GM21381 (cell line): Measurements from ENCODE around the gene SORCS2.

Source experiments
- ATAC-seq: cut with Tn5 transposase; IDR thresholded peaks from one replicate; pipeline ENCODE4 v1.9.1; 2021; ENCODE audit warnings: mild to moderate bottlenecking, moderate library complexity; ENCODE audit not compliant: unreplicated experiment

SORCS2 gene

DNA sequence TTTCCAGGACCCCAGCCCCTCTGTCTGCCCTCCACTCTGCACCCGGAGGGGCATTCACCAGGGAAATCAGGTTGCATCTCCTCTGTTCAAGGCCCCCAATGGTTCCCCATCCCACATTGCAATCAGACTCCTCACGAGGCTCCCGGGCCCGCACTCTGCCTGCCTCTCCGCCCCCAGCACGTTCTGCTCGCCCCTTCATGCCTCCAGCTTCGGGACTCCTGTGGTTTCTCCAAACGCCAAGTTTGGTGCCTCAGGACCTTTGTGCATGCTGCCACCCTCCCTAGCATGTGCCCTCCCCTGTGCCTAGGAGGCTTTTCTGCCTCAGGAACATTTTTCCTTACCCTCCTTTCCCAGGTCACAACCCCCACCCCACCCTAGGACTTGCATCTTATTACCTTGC lies 426.0 kb downstream of the SORCS2 start:
- ATAC-seq = no peak

DNA sequence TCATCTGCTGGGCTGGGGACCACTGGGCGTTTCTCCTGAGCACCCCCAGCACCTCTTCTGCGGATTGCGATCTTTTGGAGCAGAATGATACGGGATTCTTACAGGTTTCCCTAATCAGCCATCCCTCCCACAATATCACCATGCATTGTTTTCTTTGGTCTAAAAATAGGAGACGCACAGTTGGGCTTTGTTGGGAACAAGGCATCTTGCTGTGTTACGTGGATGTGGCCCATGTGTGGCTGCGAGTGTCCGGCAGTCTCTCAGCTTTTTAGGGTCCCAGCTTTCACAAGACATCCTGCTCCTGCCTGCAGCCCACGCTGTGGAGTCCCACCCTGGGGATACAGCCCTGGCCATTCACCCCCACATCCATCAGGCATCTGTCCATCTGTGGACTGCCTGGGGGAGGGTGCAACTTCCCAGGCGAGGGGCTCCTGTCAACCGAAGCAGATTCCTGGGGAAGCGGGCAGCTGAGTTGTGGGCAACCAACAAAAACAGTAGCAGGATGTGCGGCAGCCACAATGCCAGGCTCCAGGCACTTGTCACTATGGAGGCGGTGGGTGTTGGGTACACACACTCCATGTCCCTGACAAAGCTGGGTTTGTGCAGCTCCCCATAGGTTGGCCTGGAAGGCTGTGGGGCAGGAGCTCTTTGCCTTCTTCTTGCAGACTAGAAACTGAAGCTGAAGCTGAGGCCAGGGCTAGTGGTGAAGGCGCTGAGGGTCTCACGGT lies 427.9 kb downstream of the SORCS2 start:
- no peak for ATAC-seq

DNA sequence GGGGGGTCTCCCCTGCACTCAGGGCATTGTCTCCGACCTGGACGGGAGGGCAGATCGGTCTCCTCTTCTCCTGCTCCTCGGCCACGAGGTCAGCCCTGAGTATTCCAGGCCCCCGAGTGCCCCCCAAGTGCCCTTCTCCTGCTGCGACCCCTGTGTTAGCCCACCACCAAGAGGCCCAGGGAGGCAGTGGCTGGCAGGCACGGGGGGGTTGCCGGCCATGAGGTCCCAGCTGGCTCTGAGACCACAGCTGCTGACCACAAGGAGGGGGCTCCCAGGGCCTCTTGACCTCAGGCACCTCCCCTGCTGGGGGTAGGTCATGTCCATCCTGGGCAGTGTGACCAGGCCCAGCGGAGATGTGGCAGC lies 428.5 kb downstream of the SORCS2 start:
- ATAC-seq = no peak

DNA sequence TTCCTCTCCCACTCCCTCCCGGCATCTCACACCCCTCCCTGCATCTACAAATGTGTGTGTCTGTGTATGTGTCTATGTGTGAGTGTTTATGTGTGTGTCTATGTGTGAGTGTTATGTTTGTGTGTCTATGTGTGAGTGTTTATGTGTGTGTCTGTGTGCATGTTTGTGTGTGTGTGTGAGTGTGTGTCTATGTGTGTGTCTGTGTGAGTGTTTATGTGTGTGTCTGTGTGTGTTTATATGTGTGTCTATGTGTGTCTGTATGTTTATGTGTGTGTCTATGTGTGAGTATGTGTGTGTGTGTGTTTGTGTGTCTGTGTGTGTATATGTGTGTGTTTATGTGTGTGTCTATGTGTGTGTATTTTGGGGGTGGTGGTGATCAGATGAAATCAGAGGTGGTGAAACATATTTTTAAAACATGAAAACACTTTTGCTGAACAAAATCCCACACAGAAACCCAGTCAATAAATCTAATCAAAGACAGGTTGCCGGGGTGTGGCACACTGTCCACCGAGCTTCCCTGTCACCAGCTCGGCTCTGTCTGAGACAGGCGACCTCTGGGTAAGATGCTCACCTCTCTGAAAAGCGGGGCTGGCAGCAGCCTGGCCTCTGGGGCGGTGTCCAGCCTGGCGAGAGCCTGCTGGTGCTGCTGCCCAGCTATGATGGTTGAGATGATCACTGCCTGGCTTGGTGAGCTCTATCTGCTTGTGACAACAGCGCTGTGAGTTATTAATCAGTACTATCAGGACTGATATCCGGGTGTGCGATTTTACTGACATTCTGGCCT lies 429.1 kb downstream of the SORCS2 start:
- ATAC-seq = no peak

DNA sequence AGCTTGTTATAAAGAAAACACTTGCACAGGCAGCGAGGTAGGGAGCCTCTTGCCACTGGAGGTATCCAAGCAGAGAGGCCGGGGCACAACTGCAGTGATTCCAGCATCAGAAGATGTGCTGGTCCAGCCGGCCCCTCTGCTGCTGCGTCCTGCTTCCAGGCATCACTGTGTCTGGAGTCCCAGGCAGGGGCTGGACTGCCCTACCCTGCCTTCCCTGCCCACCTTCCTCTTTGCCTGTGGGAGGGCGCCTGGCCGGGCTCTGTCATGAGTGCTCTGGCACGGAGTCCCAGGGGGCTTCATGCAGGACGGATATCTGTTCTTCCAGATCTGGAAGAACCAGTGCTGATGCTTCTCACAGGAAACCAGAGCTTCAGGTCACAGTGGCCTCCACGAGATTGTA lies 430.0 kb downstream of the SORCS2 start:
- no peak for ATAC-seq

DNA sequence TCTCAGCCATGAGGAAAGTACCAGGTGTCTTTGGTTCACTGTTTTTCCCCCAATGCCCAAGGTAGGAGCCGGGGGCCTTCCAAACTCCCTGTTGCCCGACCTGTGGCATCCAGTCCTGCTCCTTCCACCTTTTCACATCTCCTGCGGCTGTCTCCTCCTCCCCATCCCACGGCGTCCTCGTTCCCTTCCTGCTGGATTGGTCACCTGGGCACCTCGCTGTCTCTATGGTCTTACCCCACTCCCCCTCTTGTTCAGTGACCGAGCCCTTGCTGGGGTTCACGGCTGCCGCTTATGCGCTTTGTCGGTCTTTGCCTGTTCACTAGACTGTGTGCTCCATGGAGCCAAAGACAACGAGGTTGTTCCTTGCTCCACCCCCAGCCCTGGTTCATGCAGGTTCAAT lies 431.1 kb downstream of the SORCS2 start:
- no peak for ATAC-seq

DNA sequence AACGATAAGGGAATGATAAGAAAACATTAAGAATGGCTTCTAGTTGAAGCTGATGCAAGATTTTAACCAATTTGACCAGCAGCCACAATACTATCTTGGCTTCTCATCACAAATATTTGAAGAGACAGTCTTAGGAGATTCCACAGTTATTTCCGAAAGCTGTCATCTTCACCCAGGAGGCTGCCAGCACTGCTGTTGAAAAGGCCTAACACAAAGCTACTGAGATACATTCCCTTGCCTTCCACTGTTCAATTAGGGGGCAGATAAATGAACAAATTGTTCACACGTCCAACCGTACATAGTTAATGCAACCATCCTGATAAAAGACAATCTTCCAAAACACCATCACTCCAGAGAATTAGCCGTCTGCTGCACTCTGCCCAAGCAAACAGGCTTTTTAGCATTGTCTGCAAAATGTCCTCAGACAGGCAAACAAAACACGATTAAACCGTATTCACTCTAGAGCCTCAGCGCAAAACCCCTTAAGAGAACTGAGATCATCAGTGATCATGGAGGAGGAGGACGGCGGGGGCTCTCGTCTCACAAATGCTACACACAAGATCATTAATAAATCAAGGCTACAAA lies 432.1 kb downstream of the SORCS2 start:
- ATAC-seq = no peak

DNA sequence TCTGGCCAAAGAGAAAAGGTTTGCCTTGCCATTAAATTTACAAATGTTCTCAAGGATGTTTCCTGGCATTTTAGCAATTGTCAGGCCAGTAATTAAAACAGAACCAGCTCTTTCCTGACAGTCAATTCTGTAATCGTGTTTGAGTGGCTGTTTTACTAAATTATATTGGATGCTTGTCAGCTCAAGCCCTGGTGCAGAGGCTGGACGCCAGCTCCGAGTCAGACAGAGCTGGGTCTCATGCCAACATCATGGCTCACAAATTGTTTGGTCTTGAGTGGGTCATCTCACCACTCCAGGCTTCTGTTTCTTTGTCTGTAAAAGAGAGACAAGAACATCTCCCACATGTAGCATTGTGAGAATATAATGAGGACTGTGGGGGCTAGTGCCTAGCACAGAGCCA lies 432.7 kb downstream of the SORCS2 start:
- no peak for ATAC-seq

DNA sequence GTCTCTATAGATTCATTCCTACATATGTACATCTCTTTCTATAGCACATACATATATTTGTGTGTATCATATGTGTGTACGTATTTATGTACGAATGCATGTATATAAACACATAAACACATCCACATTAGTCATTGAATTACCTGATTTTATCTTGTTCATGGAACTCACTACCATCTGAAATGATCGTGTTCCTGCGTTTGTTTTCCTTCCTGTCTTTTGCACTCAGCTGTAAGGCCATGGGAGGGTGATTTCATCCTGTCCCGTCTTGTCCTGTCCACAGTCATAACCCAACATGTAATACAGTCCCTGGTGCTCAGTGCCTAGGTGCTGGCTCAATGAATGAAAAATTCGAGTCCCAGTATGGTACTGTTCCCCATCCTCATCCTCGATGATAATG lies 434.2 kb downstream of the SORCS2 start:
- ATAC-seq = no peak

DNA sequence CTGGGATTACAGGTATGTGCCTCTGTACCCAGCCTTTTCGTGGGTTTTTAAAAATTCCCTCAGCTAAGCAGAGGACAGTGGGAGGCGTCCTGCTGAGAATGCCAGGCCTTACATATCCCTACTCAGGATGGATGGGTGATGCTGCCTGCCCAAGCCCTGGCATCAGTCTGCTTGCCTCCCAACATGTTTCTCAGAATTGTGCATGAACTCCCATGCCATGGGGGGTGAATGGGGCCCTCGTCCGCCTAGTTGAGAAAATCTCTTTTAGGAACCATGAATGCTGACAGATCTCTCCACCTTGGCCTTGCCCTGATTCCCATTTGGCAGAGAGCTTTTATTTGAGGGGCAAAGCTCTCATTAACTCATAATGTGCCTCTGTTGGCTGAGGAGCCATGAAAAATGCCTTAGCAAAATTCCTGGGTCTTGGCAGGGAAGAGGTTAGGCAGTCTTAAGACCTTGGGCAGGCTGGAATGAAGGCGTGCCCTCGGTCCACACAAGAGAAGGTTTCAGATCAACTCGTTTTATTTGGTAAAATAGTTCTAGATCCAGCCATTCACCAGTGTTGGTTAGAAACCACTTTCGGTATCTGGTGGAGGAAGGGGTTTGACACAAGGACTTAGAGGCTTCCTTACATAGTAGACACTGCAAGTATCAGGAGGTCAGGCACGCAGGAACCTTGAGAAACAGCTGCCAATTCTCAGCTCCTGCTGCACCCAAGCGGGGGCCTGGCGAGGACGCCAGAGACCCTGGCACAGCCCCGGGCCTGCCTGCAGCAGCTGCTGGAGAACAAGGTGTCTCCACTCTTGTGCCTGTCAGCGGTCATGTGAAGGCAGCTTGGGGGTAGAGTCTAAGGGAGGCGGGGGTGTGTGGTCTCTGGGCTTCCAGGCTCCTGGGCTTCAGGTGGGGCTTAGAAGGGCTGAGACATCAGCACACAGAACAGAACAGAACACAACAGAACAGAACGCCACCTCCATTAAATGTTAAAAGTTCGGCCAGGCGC lies 435.2 kb downstream of the SORCS2 start:
- ATAC-seq = no peak

DNA sequence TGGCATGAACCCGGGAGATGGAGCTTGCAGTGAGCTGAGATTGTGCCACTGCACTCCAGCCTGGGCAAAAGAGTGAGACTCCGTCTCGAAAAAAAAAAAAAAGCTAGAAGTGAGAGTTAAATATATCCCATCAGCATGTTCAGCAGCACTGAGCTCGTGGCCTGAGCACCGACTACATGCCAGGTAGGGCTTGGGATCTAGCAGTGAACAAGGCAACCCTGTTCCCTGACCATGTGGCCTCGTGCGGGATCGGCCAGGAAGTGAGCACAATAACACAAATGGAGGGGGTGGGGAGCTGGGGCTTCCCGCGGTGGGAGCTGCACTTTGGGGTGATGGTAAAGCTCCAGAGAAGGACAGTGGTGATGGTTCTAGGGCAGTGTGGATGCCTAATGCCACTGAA lies 436.1 kb downstream of the SORCS2 start:
- ATAC-seq = no peak

DNA sequence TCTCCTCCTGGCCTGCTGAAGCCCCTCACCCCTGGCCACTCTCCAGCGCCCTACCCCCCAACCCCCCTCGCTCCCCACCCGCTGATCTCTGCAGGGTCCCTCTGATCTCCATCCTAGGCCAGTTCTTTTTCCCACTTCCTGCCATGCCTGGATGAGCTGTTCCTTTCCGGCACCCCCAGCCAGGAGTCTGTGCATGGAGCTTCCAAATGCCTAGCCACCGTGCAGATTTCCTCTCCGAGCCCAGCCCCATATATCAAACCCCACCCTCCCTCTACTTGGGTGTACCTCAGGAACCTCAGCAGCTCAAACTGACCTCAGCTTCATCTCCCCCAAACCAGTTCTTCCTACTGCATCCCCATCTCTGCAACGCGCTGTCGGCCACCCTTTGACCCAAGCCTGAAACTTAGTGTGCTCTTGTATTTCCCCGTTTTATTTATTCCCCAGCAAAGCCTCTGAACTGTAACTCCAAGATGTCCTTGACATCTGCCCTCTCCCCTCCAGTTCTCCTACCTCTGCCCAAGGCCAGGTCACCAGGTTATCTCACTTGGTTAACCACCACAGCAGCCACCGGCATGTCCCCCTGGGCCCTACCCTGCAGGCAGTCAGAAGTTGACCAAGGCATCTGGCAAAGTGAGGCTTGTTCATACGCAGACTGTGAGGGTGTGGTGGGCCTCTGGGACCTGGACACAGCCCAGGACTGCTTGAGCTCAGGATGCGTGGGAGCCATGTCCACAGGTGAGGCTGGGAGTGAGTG lies 437.3 kb downstream of the SORCS2 start:
- no peak for ATAC-seq

DNA sequence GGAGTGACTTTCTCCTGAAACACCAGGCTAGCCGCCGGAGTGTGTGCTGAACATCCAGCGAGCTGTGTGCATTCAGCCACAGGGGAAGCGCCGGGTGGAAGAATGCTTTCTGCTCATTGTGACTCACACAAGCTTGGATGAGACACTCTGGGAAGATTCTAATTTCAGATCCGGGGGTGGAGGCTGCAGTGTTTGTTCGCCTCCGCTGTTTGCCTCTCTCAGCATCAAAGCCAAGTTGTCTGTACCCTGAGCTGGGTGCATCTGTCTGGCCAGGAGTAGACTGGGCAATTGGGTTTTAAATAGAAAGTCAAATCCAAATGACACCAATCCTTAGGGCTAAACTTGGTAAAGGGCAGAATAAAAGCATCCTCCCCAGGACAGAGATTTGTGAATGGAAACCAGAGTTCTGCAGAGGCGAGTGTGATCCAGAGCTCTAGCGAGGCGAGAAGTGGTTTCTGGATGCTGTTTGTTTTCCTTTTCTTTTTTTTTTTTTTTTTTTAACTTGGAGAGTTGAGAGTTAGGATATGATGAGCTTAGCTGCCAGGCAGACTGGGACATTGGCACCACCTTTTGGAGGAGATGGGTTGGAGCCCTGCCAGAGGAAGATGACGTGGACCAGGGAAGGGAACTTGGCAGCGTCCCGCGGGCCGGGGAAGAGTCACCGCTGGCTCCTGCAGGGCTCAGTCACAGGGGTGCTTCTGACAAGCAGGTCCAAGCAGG lies 438.4 kb downstream of the SORCS2 start:
- no peak for ATAC-seq

DNA sequence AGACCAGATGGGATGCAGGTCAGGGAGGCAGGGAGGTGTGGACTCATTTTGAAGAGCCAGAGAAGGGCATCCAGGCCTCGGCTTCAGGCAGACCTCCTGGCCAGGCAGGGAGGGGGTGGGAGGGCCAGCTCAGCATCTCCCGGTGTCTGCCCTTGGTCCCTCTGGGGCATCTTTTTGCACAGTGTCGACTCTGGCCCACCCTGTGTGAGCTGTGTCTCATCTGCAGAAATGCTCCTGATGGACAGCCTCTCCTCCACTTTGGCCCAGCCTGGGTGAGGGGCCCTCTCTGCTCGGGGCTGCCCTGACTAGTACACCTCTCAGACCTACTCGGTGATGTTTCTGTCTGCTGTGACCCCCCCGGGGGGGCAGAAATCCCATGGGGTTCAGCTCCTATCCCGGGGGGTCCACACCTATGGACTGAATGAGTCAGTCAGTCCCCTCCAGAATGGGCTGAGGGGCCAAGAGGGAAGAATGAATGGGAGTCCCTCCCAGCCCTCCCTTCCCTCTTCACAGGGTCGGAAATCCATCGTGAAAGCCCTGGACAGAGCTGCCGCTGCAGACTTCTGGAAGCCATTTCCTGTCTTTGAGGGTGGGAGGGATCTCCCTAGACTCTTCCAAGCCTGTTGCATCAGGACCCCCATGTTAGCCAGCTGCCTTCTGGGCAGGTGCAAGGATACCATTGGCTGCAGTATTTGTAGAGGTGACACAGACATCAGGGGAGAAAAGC lies 439.1 kb downstream of the SORCS2 start:
- ATAC-seq = no peak

DNA sequence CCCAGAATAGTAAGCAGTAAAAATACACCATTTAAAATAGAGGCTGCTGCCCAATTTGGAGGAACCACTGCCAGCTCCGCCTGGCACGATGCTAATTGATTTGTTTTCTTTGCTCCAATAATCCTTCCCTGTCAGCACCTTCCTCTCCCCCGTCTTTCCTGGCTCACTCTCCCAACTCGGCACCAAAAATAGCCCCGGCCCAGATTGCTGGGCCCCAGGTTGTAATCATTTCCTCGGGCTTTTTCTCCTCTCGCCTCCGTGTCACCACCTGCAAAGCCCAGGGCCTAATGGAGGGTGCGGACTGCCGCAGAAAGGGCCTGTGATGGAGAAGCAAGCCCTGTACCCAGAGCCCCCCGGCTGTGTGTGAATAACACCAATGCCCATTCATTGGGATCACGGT lies 440.0 kb downstream of the SORCS2 start:
- no peak for ATAC-seq

DNA sequence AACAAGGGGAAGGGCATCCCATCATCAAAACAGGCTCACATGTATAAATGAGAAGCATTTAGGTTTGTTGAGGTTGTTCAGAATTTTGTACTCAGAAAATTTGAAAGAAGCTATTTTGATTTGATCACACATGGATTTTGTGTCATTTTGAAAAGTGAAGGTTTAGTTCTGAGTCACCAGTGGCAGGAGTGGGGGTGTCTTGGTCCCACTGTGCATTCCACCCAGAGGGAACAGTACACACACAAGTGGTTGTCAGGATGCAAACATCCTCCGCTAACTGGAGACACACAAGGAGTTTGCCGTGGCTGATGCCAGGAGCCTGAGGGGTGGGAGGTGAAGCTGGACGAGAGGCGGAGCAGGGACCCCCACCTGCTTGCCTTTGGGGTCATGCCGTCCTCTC lies 440.6 kb downstream of the SORCS2 start:
- no peak for ATAC-seq

DNA sequence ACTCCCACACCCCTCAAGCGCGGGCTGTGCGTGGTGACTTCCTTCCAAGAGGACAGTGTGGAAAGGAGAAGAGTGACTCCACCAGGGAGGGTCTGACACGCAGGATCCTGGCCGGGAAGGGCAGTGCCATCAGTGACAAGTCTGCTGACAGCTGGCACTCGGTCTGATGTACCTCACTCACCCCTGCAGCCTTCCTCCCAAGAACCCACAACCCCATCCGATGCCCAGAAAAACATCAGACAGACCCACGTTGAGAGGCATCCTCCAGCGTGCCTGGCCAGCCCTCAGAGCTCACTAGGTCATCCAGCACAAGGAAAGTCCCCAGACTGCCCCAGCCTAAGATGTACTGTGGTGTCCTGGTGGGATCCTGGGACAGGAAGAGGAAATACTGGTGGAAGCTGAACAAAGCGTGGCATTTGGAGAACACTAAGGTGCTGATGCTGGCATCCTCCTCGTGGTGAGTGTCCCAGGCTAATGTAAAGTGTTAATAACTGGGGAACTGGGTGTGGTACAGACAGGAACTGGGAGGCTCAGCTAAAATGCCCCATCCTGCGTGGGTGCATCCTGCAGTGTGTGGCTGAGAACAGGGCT lies 442.4 kb downstream of the SORCS2 start:
- ATAC-seq = no peak

DNA sequence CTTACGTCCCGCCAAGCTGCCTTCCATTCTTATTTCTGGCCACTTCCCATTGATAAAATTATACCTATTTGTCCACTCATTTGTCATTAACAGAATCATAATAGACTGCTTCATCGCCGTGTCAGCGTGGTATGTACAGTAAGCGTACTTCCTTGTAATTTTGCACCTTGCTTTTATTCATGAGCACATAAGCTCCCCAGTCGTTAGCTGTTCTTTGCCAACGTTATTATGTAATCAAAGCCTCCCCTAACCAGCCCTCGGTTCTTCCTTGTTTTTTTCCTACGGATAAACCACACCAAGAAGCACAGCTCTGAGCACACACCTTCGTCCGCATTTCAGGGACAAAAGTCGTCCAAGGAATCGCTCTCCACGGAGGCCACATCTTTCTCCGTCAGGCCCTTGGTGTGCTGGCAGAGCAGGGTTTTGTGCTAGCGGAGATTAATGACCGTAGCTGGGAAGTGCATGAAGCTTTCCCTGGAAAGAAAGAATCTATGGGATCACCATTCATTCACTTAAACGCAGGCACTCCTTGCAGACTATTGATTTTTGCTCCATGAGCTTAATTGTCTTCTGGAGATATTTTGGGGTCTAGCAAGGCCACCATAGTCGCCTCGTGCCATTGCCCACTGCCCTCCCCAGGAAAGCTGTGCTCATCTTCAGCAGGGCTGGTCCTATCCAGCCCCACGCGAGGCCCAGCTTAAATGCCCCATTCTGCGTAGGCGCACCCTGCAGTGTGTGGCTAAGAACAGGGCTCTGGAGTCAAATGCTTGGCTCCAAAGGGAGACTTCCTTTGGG lies 443.3 kb downstream of the SORCS2 start:
- ATAC-seq = no peak
